Mesenchymal stem cell (in vitro differentiated cells and primary cell): ENCODE measurements around the gene RNF144A.

Experiments used
- DNase-seq: peaks from one replicate; pipeline ENCODE4 v3.0.0-alpha.2; 2013
- H2AFZ ChIP-seq: one replicate; pipeline ENCODE4 v1.6.1; 2013; ENCODE audit warnings: low read depth, mild to moderate bottlenecking, control low read depth, inconsistent platforms, low read length, moderate library complexity
- H2AK5ac ChIP-seq: 2 replicates; pipeline ENCODE4 v1.6.1; 2013; ENCODE audit warnings: low read length, moderate library complexity, mild to moderate bottlenecking, inconsistent platforms; ENCODE audit not compliant: severe bottlenecking
- H2BK120ac ChIP-seq: one replicate; pipeline ENCODE4 v1.6.1; 2013; ENCODE audit warnings: low read depth, mild to moderate bottlenecking, inconsistent platforms, low read length, moderate library complexity
- H2BK12ac ChIP-seq, 2 experiments: one replicate each; pipeline ENCODE4 v1.6.1; 2013; ENCODE audit warnings: inconsistent platforms in 2 of 2, low read length in 2 of 2, mild to moderate bottlenecking in 2 of 2, moderate library complexity in 2 of 2, control low read depth in 1 of 2
- H2BK15ac ChIP-seq: one replicate; pipeline ENCODE4 v1.6.1; 2013; ENCODE audit warnings: mild to moderate bottlenecking, low read depth, inconsistent platforms; ENCODE audit not compliant: poor library complexity, severe bottlenecking
- H2BK5ac ChIP-seq: 2 replicates; pipeline ENCODE4 v1.6.1; 2013; ENCODE audit warnings: low read depth, mild to moderate bottlenecking, low read length, control low read depth, inconsistent platforms; ENCODE audit not compliant: poor library complexity, severe bottlenecking
- H3K14ac ChIP-seq, 2 experiments: one replicate each; pipeline ENCODE4 v1.6.1; 2013; ENCODE audit warnings: inconsistent platforms in 2 of 2, low read length in 2 of 2, control low read depth in 1 of 2, mild to moderate bottlenecking in 1 of 2, moderate library complexity in 1 of 2
- H3K18ac ChIP-seq, 2 experiments: one replicate each; pipeline ENCODE4 v1.6.1; 2013; ENCODE audit warnings: inconsistent platforms in 2 of 2, low read length in 2 of 2, control low read depth in 1 of 2, low read depth in 1 of 2, mild to moderate bottlenecking in 1 of 2
- H3K23ac ChIP-seq, 2 experiments: one replicate each; pipeline ENCODE4 v1.6.1; 2013; ENCODE audit warnings: inconsistent platforms in 2 of 2, low read length in 2 of 2, mild to moderate bottlenecking in 2 of 2, moderate library complexity in 2 of 2, control low read depth in 1 of 2
- H3K27ac ChIP-seq: 2 replicates; pipeline ENCODE4 v1.5.1; 2013; ENCODE audit warnings: mild to moderate bottlenecking, moderate library complexity, low read length, control low read depth, inconsistent platforms; ENCODE audit not compliant: poor library complexity, severe bottlenecking
- H3K27me3 ChIP-seq, 2 experiments: 2 replicates each; pipeline versions ENCODE4 v1.6.1 to v1.7.0; 2013; ENCODE audit warnings: low read length in 2 of 2, mild to moderate bottlenecking in 2 of 2, moderate library complexity in 2 of 2, control low read depth in 1 of 2, inconsistent platforms in 1 of 2; ENCODE audit not compliant: control insufficient read depth in 1 of 2, insufficient read depth in 1 of 2
- H3K36me3 ChIP-seq, 2 experiments: 2 replicates each; pipeline versions ENCODE4 v1.6.1 to v1.7.0; 2013; ENCODE audit warnings: low read length in 2 of 2, control low read depth in 1 of 2, inconsistent platforms in 1 of 2, low read depth in 1 of 2, mild to moderate bottlenecking in 1 of 2; ENCODE audit not compliant: insufficient read depth in 2 of 2, control insufficient read depth in 1 of 2
- H3K4ac ChIP-seq, 2 experiments: one replicate each; pipeline ENCODE4 v1.6.1; 2013; ENCODE audit warnings: inconsistent platforms in 2 of 2, low read length in 2 of 2, mild to moderate bottlenecking in 2 of 2, moderate library complexity in 2 of 2, control low read depth in 1 of 2, low read depth in 1 of 2
- H3K4me1 ChIP-seq: 2 replicates; pipeline ENCODE4 v1.6.1; 2013; ENCODE audit warnings: low read depth, low read length, control low read depth; ENCODE audit not compliant: control insufficient read depth, insufficient read depth
- H3K4me2 ChIP-seq: 2 replicates; pipeline ENCODE4 v1.6.1; 2013; ENCODE audit warnings: low read length, mild to moderate bottlenecking, inconsistent platforms; ENCODE audit not compliant: poor library complexity, severe bottlenecking
- H3K4me3 ChIP-seq, 2 experiments: 2 replicates each; pipeline versions ENCODE4 v1.5.1 to v1.7.0; 2013; ENCODE audit warnings: low read length in 2 of 2, mild to moderate bottlenecking in 2 of 2, control low read depth in 1 of 2, low read depth in 1 of 2; ENCODE audit not compliant: insufficient read depth in 1 of 2
- H3K79me1 ChIP-seq: replicated peaks from 2 replicates; pipeline ENCODE4 v1.6.1; 2013; ENCODE audit warnings: mild to moderate bottlenecking, control low read depth, low read length, inconsistent platforms; ENCODE audit not compliant: poor library complexity, severe bottlenecking
- H3K9ac ChIP-seq: 2 replicates; pipeline ENCODE4 v1.7.0; 2013; ENCODE audit warnings: mild to moderate bottlenecking, low read length, moderate library complexity
- H3K9me3 ChIP-seq: 2 replicates; pipeline ENCODE4 v1.7.0; 2013; ENCODE audit warnings: mild to moderate bottlenecking, low read length; ENCODE audit not compliant: control insufficient read depth
- H4K8ac ChIP-seq: one replicate; pipeline ENCODE4 v1.6.1; 2013; ENCODE audit warnings: inconsistent platforms, mild to moderate bottlenecking, low read length, moderate library complexity
- H4K91ac ChIP-seq: one replicate; pipeline ENCODE4 v1.6.1; 2013; ENCODE audit warnings: mild to moderate bottlenecking, low read length, inconsistent platforms
- WGBS: methylation state at CpG from one replicate; pipeline ENCODE4 v1.1.7; 2013; ENCODE audit warnings: mixed read lengths; 5-methylcytosine and 5-hydroxymethylcytosine counted together

The RNF144A gene

GRCh38 chr2:6881046-6881445 lies 36.2 kb upstream of the RNF144A start:
- no peak overlapping the region for H2BK12ac ChIP-seq
- H4K91ac ChIP-seq = no peak overlapping the region
- H3K4me2 ChIP-seq = no peak overlapping the region
- no CpG with 5 or more reads among the region's 1 CpG for WGBS
- H3K23ac ChIP-seq = no peak overlapping the region
- H2BK120ac ChIP-seq = no peak overlapping the region
- no peak overlapping the region for H2AFZ ChIP-seq
- no peak overlapping the region for H3K9ac ChIP-seq
- no peak for DNase-seq
- no peaks in the 10 kb centered on the region for H3K79me1 ChIP-seq
- no peaks in the 10 kb centered on the region for H3K36me3 ChIP-seq
- no peaks in the 10 kb centered on the region for H3K4me1 ChIP-seq
- no peak overlapping the region for H2BK15ac ChIP-seq
- H3K27ac ChIP-seq = no peak overlapping the region
- peaks cover 0 to 21% of the 10 kb centered on the region in 2 experiments for H3K27me3 ChIP-seq
- no peak overlapping the region for H3K4ac ChIP-seq
- no peak overlapping the region for H2BK5ac ChIP-seq
- H4K8ac ChIP-seq = no peak overlapping the region
- no peak overlapping the region for H2AK5ac ChIP-seq
- H3K4me3 ChIP-seq = no peak overlapping the region
- no peak overlapping the region for H3K18ac ChIP-seq
- H3K9me3 ChIP-seq = no peaks in the 10 kb centered on the region
- no peak overlapping the region for H3K14ac ChIP-seq

DNA sequence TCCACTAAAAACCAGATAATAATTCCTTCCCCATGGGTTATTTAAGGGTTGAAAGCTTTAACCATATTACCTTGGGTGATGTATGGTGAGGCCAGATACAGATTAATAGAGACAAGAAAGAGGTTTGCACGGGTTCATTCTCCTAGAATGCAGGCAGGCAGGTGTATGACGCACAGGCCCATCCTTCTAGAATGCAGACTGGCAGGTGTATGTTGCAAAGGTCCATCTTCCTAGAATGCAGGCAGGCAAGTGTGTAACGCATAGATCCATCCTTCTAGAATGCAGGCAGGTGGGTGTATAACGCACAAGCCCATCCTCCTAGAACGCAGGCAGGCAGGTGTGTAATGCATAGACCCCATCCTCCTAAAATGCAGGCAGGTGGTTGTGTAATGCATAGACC lies 35.7 kb upstream of the RNF144A start:
- Histone ChIP-seq H2BK15ac (no peak overlapping the region), H3K4ac (no peak overlapping the region), H3K14ac (no peak overlapping the region), H3K4me1 (no peaks in the 10 kb centered on the region), H2BK12ac (no peak overlapping the region), H4K8ac (no peak overlapping the region), H3K4me2 (no peak overlapping the region), H2BK120ac (no peak overlapping the region), H3K27me3 (peaks cover 0 to 21% of the 10 kb centered on the region in 2 experiments), H2AK5ac (no peak overlapping the region), H3K9me3 (no peaks in the 10 kb centered on the region), H2BK5ac (no peak overlapping the region), H3K27ac (no peak overlapping the region), H3K36me3 (no peaks in the 10 kb centered on the region), H3K9ac (no peak overlapping the region), H3K23ac (no peak overlapping the region), H3K18ac (no peak overlapping the region), H3K4me3 (no peak overlapping the region), H4K91ac (no peak overlapping the region), H2AFZ (no peak overlapping the region), H3K79me1 (no peaks in the 10 kb centered on the region)
- WGBS = 78% methylated on average over 5 of the region's 5 CpGs
- no peak for DNase-seq

- H2BK120ac ChIP-seq = no peak overlapping the region
- no peak overlapping the region for H3K4ac ChIP-seq
- no peaks in the 10 kb centered on the region for H3K79me1 ChIP-seq
- H2AFZ ChIP-seq = no peak overlapping the region
- no peak overlapping the region for H2BK15ac ChIP-seq
- no peak overlapping the region for H3K18ac ChIP-seq
- no peaks in the 10 kb centered on the region for H3K4me1 ChIP-seq
- no peak overlapping the region for H3K4me3 ChIP-seq
- no peak overlapping the region for H4K91ac ChIP-seq
- peaks cover 0 to 24% of the 10 kb centered on the region in 2 experiments for H3K27me3 ChIP-seq
- H4K8ac ChIP-seq = no peak overlapping the region
- H3K9me3 ChIP-seq = no peaks in the 10 kb centered on the region
- DNase-seq = no peak
- H3K9ac ChIP-seq = no peak overlapping the region
- no peak overlapping the region for H3K23ac ChIP-seq
- WGBS = 86% methylated on average over 5 of the region's 7 CpGs
- no peak overlapping the region for H3K14ac ChIP-seq
- no peak overlapping the region for H3K27ac ChIP-seq
- no peak overlapping the region for H2AK5ac ChIP-seq
- H2BK12ac ChIP-seq = no peak overlapping the region
- no peak overlapping the region for H2BK5ac ChIP-seq
- no peaks in the 10 kb centered on the region for H3K36me3 ChIP-seq
- H3K4me2 ChIP-seq = no peak overlapping the region
Measured at GRCh38 chr2:6883448-6884122, 33.6 kb upstream of the RNF144A start.

- Histone ChIP-seq H3K36me3 (peaks cover 0 to 7% of the 10 kb centered on the region in 2 experiments), H2AFZ (no peak overlapping the region), H3K18ac (no peak overlapping the region), H2BK15ac (no peak overlapping the region), H4K8ac (no peak overlapping the region), H2BK120ac (no peak overlapping the region), H2BK5ac (no peak overlapping the region), H3K27ac (no peak overlapping the region), H3K4ac (no peak overlapping the region), H3K23ac (no peak overlapping the region), H3K9ac (no peak overlapping the region), H3K27me3 (peaks cover 0 to 25% of the 10 kb centered on the region in 2 experiments), H2BK12ac (no peak overlapping the region), H2AK5ac (no peak overlapping the region), H3K14ac (no peak overlapping the region), H3K79me1 (no peaks in the 10 kb centered on the region), H3K9me3 (no peaks in the 10 kb centered on the region), H4K91ac (no peak overlapping the region), H3K4me1 (no peaks in the 10 kb centered on the region), H3K4me2 (no peak overlapping the region), H3K4me3 (no peak overlapping the region)
- WGBS = 79% methylated on average over 2 of the region's 2 CpGs
- DNase-seq = no peak
Measured at GRCh38 chr2:6885551-6885950, 31.7 kb upstream of the RNF144A start.
